GM19438 (cell line): Measurements from ENCODE around the gene ZBTB2.
"Not testable (repeated sequence)": the region's sequence is repeated elsewhere in the genome, so short reads cannot be mapped to it uniquely, and the experiment has no call there.

Experiments used
- ATAC-seq: cut with Tn5 transposase; IDR thresholded peaks from one replicate; pipeline ENCODE4 v1.9.1; 2021; ENCODE audit warnings: low read depth; ENCODE audit not compliant: unreplicated experiment

ZBTB2 gene

GRCh38 chr6:151374036-151374683 lies 17.2 kb downstream of the ZBTB2 start:
- no peak for ATAC-seq

- ATAC-seq: no peak
Observed at GRCh38 chr6:151372164-151372563, 19.2 kb downstream of the ZBTB2 start.

- no peak for ATAC-seq
Observed at GRCh38 chr6:151370509-151371078, 20.8 kb downstream of the ZBTB2 start.

GRCh38 chr6:151365233-151365632 lies 26.1 kb downstream of the ZBTB2 start:
- no peak for ATAC-seq

- ATAC-seq: no peak
Observed at GRCh38 chr6:151359486-151359885, 31.9 kb downstream of the ZBTB2 start.

GRCh38 chr6:151358475-151358874 lies 32.9 kb downstream of the ZBTB2 start:
- ATAC-seq: no peak

- ATAC-seq: no peak
Observed at GRCh38 chr6:151357758-151358436, 33.5 kb downstream of the ZBTB2 start.

- ATAC-seq: not testable (repeated sequence)
Observed at GRCh38 chr6:151356983-151357382, 34.4 kb downstream of the ZBTB2 start.

GRCh38 chr6:151353795-151354194 lies 37.6 kb downstream of the ZBTB2 start:
- ATAC-seq: no peak

GRCh38 chr6:151352410-151353396 lies 38.7 kb downstream of the ZBTB2 start:
- ATAC-seq: no peak

- no peak for ATAC-seq
Observed at GRCh38 chr6:151351731-151352130, 39.6 kb downstream of the ZBTB2 start.

- no peak for ATAC-seq
Observed at GRCh38 chr6:151351146-151351700, 40.1 kb downstream of the ZBTB2 start.

- ATAC-seq: no peak
Observed at GRCh38 chr6:151350442-151351145, 40.8 kb downstream of the ZBTB2 start.

- no peak for ATAC-seq
Observed at GRCh38 chr6:151349651-151350270, 41.6 kb downstream of the ZBTB2 start.

GRCh38 chr6:151342750-151343149 lies 48.6 kb downstream of the ZBTB2 start:
- ATAC-seq: not testable (repeated sequence)

- ATAC-seq: no peak
Observed at GRCh38 chr6:151341476-151342195, 49.7 kb downstream of the ZBTB2 start.

- ATAC-seq: no peak
Observed at GRCh38 chr6:151340219-151340978, 51.0 kb downstream of the ZBTB2 start.

- ATAC-seq: no peak
Observed at GRCh38 chr6:151339369-151339768, 52.0 kb downstream of the ZBTB2 start.
